Endothelial cell of hepatic sinusoid (primary cell): Measurements from ENCODE around the gene DDB1.

Experiments used
- in situ Hi-C: cut with HindIII; loops from 2 replicates; pipeline ENCODE4 v1.10.0; 2017; ENCODE audit warnings: low sequenced_read_pairs

Gene DDB1

GRCh38 chr11:61332797-61333549 is at the start of gene DDB1, which contains the start of gene TKFC:
Gene DDB1 (minus strand): TSS chr11:61333105. CDS start chr11:61332968, 137 bp downstream.
Gene TKFC (plus strand): TSS chr11:61333228. CDS start chr11:61334729, 1,501 bp downstream.
- in situ Hi-C loops = no loop called here

DNA sequence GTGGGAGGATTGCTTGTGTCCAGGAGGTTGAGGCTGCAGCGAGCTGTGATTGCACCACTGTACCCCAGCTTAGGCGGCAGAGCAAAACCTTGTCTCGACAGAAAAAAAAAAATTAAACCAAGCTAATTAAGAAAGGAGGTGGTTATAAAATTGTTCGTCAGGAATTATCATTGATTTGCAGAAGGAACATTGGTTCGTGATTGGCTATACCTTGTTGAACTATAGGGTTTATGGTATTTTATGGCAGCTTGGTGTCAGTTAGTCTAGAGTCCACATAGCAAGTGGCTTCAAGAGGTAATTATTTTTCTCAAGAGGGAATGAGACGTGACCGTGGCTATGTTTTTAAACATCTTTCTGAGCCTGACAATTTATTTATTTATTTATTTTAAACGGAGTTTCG is 48.0 kb upstream of the DDB1 start:
- in situ Hi-C loops = no loop called here

DNA sequence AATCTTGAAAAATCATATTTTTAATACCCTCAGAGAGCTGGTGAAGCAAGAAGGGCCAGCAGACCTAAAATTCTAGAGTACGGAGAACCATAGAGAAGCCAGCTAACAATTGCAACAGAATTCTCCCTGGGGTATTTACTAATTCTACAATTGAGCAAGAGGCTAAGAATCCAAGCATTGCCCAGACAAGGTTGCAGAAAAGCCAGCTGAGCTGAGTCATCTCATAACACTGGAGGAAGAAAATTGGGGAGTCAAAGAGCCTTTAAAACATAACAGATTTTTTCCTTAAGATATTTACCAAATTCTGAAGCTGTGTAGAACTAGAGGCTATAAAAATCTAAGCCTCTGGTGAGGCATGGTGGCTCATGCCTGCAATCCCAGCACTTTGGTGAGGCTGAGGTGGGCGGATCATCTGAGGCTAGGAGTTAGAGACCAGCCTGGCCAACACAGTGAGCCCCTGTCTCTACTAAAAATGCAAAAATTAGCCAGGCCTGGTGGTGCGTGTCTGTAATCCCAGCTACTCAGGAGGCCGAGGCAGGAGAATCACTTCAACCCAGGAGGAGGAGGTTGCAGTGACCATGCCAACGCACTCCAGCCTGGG is 45.9 kb upstream of the DDB1 start:
- in situ Hi-C loops = no loop called here

DNA sequence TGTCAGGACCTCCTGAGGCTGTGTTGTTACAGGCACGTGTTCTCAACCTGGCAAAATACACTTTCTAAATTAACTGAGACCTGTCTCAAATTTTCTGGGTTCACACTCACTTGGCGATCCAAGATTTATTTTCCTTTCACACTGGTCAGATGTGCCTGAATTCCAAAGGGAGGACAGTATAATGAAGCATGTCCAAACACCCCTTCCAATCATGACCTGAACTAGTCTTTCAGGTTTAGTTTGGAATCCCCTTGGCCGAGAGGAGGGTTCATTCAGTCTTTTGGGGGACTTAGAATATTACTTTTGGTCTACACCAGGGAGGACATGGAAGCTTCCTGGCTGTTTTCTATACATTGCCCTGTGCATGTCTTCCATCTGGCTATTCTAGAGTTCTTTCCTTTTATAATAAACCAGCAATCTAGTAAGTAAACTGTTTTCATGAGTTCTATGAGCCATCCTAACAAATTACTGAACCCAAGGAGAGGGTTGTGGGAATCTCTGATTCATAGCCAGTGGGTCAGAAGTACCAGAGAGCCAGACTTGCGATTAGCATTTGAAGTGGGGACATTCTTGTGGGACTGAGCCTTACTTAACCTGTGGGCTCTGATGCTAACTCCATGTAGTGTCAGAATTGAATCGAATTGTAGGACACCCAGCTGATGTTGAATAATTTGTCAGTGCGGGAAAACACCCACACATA is 44.7 kb upstream of the DDB1 start:
- in situ Hi-C loops = no loop called here

DNA sequence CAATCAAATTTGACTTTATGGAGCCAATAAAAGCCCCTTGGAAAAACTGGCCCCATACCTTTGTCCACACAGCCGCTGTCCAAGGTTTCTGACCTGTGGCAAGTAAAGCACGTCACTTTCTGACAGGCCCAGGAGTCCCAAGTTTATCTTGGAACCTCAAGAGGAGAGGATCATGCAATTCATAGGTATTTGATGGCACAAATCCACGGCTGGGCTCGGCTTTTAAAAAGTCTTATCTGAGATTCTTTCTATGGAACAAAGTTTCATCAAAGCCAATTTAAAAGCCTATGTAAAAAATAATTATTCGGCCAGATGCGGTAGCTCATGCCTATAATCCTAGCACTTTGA is 42.8 kb upstream of the DDB1 start:
- in situ Hi-C loops = no loop called here

DNA sequence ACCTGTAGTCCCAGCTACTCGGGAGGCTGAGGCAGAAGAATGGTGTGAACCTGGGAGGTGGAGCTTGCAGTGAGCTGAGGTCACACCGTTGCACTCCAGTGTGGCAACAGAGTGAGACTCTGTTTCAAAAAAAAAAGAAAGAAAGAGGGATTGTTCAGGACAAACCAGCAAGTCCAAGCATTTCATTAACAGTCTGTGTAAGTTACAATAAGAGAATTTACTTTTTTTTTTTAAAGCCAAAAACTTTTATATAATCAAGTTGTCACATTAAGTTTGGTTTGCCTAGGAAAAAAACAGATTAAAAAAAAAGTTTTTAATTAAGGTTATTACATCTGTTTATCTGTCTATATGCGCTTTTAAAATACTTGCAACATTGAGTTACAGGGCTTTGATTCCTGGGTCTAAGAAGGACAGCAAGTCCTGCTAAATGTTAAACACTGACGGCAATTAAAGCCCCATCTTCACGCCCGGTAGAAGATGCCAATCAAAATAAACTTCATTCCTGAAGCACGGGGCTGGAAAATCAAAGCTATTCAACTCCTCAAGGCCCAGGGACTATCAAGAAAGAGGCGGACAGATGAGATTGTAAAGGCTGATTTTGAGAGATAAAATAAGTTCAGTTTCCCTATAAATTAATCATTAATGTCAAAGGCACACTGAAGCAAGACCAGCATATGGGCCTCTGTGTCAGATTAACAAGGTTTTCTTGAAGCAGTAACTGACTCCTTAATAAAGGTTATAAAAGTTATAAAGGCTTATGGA is 39.9 kb upstream of the DDB1 start:
- in situ Hi-C loops = no loop called here

DNA sequence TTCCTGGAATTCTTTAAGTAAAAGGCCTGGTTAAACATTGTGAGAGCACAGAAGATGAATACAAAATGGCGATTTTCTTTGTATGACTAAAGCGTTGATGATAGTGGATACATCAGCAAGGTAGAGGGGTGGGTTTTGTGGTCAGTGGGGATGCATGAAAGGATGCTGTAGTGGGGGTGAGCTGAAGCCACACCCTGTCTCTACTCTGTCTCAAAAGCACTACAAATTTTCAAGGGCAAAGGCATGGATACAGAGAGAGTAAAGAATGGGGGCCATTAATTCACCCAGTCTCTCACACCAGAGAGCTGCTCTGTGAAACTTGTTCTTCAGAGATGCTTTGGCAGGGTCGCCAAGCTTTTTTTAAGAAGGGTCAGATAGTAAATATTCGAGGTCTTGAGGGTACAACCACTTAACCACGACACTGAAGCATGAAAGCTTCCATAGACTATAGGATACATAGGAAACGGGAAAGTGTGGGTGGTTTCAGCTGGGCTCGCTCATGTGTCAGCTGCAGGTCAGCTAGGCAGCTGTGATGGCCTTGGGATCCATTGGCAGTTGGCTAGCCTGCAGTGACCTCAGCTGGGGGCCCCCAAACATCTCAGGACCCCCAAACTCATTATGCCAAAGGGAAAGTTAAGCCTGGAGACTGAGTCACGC is 37.6 kb upstream of the DDB1 start:
- in situ Hi-C loops = no loop called here

DNA sequence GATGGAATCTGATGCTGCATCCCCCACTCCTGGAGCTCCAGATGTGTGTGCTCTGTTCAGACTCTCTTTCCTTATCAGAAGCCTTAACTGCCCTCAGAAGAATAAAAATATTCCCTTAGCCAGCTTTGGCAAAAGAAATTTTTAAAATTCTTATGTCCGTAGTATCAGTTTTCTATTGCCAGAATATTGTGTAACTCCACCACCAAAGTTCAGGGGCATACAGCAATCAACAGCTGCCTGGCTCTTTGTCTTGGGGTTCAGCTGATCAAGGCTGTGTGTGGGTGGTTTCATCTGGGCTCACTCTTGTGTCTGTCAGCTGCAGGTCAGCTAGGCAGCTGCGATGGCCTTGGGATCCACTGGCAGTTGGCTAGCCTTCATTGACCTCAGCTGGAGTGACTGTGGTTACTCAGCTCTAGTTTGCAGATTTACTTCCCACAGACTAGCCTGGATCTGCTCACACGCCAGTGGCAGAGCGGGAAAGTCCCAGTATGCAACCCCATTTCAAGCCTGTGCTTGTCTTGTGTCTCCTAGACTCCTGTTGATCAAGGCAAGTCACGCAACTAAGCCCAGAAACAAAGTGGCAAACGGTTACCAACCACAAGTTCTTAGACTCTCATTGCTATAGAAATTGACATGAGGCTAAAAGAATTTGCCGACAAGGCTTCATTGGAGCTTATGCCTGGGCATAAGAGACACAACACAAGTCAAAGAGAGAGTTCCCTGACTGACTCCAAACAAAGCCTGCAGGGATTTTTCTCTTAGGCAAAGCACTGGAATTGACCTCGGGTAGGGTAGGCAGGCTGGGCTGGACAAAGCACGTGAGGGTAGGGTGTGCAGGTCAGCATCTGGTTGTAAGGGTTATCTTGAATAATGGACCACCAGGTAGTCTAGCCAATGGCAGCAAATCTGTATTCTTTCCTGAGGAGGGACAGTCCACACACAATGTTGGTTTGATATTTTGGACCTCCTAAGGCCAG is 36.8 kb upstream of the DDB1 start:
- in situ Hi-C loops = no loop called here

- in situ Hi-C loops = no loop called here
Measured at GRCh38 chr11:61368646-61369045, 35.7 kb upstream of the DDB1 start.

GRCh38 chr11:61367406-61367805 is 34.5 kb upstream of the DDB1 start:
- in situ Hi-C loops = no loop called here

- in situ Hi-C loops = no loop called here
Measured at GRCh38 chr11:61364012-61364675, 31.2 kb upstream of the DDB1 start.

DNA sequence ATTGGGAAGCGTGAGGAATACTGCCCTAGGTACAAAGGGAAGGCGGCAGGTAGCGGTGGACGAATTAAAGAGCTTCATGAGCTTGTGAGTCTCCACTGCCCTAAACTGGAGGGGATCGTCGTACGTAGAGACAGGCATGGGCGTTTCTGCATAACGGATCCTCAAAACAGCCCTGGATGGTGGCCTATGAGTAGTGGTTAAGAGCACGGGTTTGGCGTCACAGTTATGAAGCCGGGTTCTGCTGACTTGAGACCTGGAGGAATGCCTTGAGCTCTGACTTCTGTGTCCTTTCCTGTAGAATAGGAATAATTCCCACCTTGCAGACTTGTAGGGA is 29.6 kb upstream of the DDB1 start:
- in situ Hi-C loops = no loop called here

GRCh38 chr11:61361741-61362541 is 29.0 kb upstream of the DDB1 start, which contains the start of the genes CYB561A3 and TMEM138:
Gene CYB561A3 (minus strand): TSS chr11:61361882. CDS start chr11:61356713, 5,169 bp downstream.
Gene TMEM138 (plus strand): TSS chr11:61362374. CDS start chr11:61364391, 2,017 bp downstream.
- in situ Hi-C loops = no loop called here

- in situ Hi-C loops = no loop called here
Measured at GRCh38 chr11:61361237-61361740, 28.4 kb upstream of the DDB1 start.

DNA sequence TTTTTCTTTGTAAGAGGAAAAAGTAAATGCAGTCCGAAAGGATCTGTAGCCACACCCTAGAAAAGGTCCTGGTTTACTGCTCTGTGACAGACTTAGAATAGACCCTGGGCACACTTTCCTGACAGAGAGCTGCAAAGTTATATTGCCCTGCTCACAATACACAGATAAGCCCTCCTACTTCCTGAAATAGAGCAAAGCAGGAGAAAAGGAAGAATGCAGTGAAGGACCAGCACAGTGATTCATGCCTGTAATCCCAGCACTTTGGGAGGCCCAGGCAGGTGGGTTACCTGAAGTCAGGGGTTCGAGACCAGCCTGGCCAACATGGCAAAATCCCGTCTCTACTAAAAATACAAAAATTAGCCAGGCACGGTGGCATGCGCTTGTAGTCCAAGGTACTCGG is 26.6 kb upstream of the DDB1 start:
- in situ Hi-C loops = no loop called here

DNA sequence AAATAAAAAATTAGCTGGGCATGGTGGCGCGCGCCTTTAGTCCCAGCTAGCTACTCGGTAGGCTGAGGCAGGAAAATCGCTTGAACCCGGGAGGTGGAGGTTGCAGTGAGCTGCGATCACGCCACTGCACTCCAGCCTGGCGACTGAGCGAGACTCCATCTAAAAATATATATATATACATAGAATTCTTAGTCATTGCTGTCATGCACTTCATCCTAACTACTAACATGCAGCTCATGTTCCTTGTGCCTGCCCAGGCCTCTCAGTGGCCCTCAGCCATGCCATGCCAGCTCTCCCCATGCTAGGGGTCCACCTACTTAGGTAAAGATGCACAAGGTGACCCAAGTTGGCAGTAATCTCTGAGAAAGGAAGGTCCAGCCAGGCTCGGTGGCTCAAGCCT is 25.7 kb upstream of the DDB1 start:
- in situ Hi-C loops = no loop called here

DNA sequence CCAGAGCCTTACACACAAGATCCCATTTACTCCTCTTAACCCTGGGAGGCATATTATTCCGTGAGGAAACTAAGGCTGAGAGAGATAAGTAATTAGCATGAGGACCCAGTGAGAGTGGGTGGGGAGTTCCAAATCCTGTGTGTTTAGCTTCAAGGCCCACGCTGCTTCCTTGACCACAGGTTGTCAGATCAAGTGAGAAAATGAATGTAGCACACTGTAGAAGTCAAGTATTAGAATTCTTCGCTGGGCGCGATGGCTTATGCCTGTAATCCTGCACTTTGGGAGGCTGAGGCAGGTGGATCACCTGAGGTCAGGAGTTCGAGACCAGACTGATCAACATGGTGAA is 25.0 kb upstream of the DDB1 start:
- in situ Hi-C loops = no loop called here

GRCh38 chr11:61357233-61357893 is 24.5 kb upstream of the DDB1 start:
- in situ Hi-C loops = no loop called here
